Immature natural killer cell (primary cell): ENCODE results near the gene EMP3. TPM values are rescaled to one million over a fixed set of nuclear protein-coding genes. Genes with fewer than 3 reads are reported as not detected.
"Not testable (repeated sequence)": the region's sequence is repeated elsewhere in the genome, so short reads cannot be mapped to it uniquely, and the experiment has no call there.

ENCODE experiments used
- DNase-seq, 3 donors: peaks; one replicate each; pipeline ENCODE4 v3.0.0; 2022; ENCODE audit warnings: mixed read lengths in 1 of 3
- H3K27ac Mint-ChIP-seq, 6 donors: one replicate each; pipeline ENCODE4 v1.8.0; 2020; ENCODE audit warnings: mixed read lengths in 6 of 6, mild to moderate bottlenecking in 5 of 6, inconsistent platforms in 4 of 6, moderate library complexity in 3 of 6
- H3K27me3 Mint-ChIP-seq, 3 donors: one replicate each; pipeline ENCODE4 v1.8.0; 2020 to 2021; ENCODE audit warnings: low read depth in 3 of 3, mild to moderate bottlenecking in 3 of 3, mixed read lengths in 3 of 3, moderate library complexity in 3 of 3, inconsistent platforms in 1 of 3
- H3K36me3 Mint-ChIP-seq, 3 donors: one replicate each; pipeline ENCODE4 v1.8.0; 2020; ENCODE audit warnings: mixed read lengths in 3 of 3, inconsistent platforms in 2 of 3, mild to moderate bottlenecking in 2 of 3
- H3K4me1 Mint-ChIP-seq, 2 donors: one replicate each; pipeline ENCODE4 v1.8.0; 2020; ENCODE audit warnings: inconsistent platforms in 2 of 2, mild to moderate bottlenecking in 2 of 2, mixed read lengths in 2 of 2, moderate library complexity in 1 of 2
- H3K4me3 Mint-ChIP-seq, 5 donors: one replicate each; pipeline ENCODE4 v1.8.0; 2020; ENCODE audit warnings: mild to moderate bottlenecking in 5 of 5, mixed read lengths in 5 of 5, inconsistent platforms in 3 of 5, moderate library complexity in 3 of 5
- H3K9me3 Mint-ChIP-seq, 6 donors: one replicate each; pipeline ENCODE4 v1.8.0; 2020; ENCODE audit warnings: mild to moderate bottlenecking in 6 of 6, mixed read lengths in 6 of 6, inconsistent platforms in 4 of 6, moderate library complexity in 3 of 6
- polyA plus RNA-seq, 3 donors: library from polyadenylated mRNA; unstranded; fragments of 300-500 nt; fragmentation: Illumina TruSeq; gene quantifications; one replicate each; pipeline ENCODE4 v1.2.3, GENCODE V29; 2021

Gene EMP3
- polyA plus RNA-seq, 3 donors from 2014 or later = 994 to 1,311 (median 1,000) TPM

DNA sequence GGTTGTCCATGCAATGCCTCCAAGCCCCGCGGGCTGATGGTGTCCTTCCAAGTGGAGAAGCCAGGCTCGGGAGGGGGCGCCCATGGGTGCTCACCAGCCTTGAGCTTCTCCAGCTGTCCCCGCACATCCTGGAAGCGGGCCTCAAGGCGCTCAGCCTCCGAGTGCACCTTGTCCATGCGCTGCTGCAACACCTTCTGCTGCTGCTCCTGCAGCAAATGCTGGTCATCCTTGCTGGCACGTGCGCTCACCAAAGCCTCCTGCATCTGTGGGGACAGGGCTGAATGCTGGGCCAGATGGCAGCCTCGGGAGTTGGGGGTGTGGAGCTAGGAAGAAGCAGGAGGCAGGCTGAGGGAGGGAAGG is 22.8 kb upstream of the EMP3 start:
- Mint-ChIP-seq H3K27ac (no peak overlapping the region), H3K36me3 (peaks cover 0 to 5% (median 5%) of the 10 kb centered on the region in 3 donors), H3K9me3 (no peaks in the 10 kb centered on the region), H3K4me3 (no peak overlapping the region), H3K27me3 (peaks cover 0 to 2% (median 0%) of the 10 kb centered on the region in 3 donors), H3K4me1 (no peaks in the 10 kb centered on the region)
- no peak for DNase-seq

DNA sequence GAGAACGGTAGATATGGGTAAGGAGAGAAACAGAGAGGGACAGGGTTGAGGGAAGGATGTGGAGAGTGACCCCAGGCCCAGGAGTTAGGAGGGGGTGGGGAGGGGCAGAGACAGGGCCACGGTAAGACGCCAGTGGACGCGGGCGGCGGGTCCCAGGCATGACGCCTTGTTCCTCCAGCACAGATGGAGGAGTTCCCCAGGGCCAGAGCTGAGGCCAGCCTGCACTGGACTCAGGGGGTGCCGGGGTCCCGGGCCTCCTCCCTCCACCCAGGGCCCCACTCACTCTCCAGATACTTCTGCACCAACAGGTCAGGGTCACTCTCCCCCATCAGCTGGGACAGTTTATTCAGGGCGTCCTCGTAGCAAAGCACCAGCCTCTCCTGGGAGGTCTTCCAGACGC is 22.0 kb upstream of the EMP3 start:
- Mint-ChIP-seq H3K4me3 (no peak overlapping the region), H3K36me3 (peaks cover 0 to 9% (median 5%) of the 10 kb centered on the region in 3 donors), H3K4me1 (no peaks in the 10 kb centered on the region), H3K27ac (no peak overlapping the region), H3K27me3 (peaks cover 0 to 2% (median 0%) of the 10 kb centered on the region in 3 donors), H3K9me3 (no peaks in the 10 kb centered on the region)
- DNase-seq = no peak

DNA sequence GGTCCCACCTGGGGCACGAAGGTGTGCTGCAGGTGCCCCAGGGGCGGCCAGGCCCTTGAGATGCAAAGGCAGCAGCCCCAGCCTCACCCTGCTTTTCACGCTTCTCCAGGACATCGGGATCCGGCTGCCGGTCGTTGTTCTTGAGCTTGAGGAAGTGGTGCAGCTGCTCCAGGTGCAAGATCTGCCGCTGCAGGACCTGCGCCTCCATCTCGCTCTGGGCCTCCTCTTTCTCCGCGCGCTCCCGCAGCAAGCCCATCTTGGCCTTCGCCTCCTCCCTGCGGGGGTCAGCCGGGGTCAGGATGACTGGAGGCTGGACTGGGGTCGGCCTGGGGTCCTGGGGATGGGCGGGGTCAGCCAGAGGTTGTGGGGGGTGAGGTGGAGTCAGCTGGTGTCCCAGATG is 21.5 kb upstream of the EMP3 start:
- Mint-ChIP-seq H3K4me3 (no peak overlapping the region), H3K27me3 (peaks cover 0 to 2% (median 0%) of the 10 kb centered on the region in 3 donors), H3K9me3 (no peaks in the 10 kb centered on the region), H3K4me1 (no peaks in the 10 kb centered on the region), H3K36me3 (peaks cover 0 to 9% (median 5%) of the 10 kb centered on the region in 3 donors), H3K27ac (no peak overlapping the region)
- no peak for DNase-seq

DNA sequence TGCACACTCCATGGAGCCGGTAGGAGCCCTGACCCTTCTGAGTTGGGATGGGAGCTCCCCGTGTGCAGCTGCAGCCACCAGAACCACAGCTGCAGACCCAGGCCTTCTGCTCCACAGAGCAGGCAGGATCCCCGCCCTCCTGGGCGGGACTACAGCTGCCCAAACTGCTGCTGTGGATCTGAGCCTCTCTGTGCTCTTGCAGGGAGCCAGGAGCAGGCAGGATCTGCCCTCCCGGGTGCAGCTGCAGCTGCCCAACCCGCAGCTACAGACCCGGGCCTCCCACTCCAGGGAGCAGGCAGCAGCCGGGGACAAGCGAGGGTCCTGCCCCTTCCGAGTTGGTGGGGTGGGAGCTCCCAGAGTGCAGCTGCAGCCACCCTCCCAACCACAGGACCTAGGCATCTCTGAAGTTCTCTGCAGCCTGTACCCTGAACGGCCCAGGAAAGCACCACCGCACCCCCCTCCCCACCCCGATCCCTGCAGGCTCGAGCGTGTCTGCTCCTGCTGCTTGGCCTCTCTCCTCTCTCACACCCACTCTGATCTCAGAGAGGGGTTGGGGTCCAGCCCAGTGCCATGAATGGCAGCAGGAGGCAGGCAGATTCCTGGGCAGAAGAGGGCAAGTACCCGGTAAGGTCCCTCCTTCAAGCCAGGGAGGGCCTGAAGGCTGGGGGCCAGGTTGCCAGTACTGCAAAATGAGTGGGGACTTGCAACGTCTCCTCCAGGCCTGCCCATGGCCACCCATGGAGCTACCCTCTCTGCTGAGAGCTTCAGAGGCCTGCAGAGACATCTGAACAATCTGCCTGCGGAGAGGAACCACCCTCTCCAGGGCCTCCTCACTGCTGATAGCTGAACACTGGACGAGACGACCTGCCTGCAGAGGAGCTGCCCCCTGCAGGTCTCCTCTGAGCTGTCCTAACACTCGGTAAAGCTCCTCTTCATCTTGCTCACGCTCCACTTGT is 16.4 kb upstream of the EMP3 start:
- Mint-ChIP-seq H3K9me3 (no peaks in the 10 kb centered on the region), H3K36me3 (peaks cover 0 to 9% (median 5%) of the 10 kb centered on the region in 3 donors), H3K4me1 (no peaks in the 10 kb centered on the region), H3K4me3 (no peak overlapping the region), H3K27me3 (peaks cover 0 to 2% (median 0%) of the 10 kb centered on the region in 3 donors), H3K27ac (no peak overlapping the region)
- DNase-seq = no peak

DNA sequence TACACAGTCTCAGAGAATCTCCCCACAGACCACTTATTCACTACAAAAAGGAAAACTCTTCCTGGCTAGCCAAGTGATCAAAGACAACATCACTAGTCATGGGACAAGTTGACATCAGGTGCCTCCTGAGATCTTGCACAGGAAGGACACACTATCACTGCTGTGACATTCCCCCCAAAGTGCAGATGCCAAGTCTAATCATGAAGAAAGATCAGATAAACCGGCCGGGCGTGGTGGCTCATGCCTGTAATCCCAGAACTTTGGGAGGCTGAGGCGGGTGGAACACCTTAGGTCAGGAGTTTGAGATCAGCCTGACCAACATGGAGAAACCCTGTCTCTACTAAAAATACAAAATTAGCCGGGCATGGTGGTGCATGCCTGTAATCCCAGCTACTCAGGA is 15.6 kb upstream of the EMP3 start:
- not testable (repeated sequence) for H3K27me3 Mint-ChIP-seq, H3K9me3 Mint-ChIP-seq, H3K4me1 Mint-ChIP-seq, DNase-seq, H3K27ac Mint-ChIP-seq, H3K36me3 Mint-ChIP-seq, H3K4me3 Mint-ChIP-seq

DNA sequence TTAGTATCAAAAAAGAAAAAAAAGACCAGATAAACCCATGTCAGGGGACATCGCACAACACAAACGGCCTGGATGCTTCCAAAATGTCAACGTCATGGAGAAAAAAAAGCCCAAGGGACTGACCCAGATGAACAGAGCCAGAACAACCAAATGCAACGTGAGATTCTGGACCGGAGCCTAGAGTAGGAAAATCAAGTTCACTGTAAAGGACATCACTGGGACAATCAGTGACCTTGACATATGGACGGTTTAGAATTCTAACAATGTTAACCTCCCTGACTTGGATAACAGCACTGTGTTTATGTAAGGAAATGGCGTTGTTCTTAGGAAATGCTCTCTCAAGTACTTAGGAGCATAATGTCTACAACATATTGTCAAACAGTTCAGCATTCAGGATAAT is 15.1 kb upstream of the EMP3 start:
- DNase-seq = no peak
- Mint-ChIP-seq H3K27ac (no peak overlapping the region), H3K4me3 (no peak overlapping the region), H3K9me3 (no peaks in the 10 kb centered on the region), H3K27me3 (peaks cover 0 to 2% (median 0%) of the 10 kb centered on the region in 3 donors), H3K4me1 (no peaks in the 10 kb centered on the region), H3K36me3 (peaks cover 0 to 4% (median 0%) of the 10 kb centered on the region in 3 donors)

DNA sequence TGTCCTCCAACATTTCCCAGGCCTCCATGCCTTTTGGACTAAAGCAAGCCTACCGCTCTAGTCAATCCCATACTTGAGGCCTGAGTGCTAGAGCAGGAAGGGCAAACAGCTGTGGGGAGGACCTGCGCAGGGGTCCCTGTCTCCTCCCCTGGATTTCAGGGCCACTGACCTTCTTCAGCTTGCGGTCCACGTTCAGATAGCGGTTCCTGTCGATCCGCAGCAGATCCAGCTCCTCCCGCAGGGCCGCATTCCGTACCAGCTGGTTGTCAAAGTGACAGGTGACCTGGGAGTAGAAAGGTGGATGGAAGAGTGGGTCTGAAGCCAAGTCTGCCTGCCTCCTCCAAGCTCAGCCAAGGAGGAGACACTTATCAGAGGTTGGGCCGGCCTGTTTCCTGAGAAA is 14.0 kb upstream of the EMP3 start:
- Mint-ChIP-seq H3K9me3 (no peaks in the 10 kb centered on the region), H3K36me3 (peaks cover 0 to 4% (median 0%) of the 10 kb centered on the region in 3 donors), H3K4me3 (no peak overlapping the region), H3K27me3 (peaks cover 0 to 2% (median 0%) of the 10 kb centered on the region in 3 donors), H3K27ac (no peak overlapping the region), H3K4me1 (no peaks in the 10 kb centered on the region)
- DNase-seq = no peak

DNA sequence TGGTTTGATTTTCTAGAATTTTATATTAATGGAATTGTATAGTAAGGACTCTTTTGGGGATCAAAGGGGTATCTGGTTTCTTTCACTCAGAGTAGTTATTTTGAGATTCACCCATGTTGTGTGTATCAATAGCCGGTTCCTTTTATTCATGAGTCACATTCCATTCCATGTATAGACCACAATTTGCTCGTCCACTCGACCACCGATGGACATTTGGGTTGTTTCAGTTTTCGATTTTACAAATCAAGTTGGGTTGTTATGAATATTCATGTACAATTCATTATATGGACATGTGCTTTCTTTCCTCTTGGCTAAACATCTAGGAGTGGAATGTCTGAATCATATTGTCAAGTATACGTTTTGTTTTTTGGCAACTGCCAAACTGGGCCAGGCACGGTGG is 9.6 kb upstream of the EMP3 start:
- peaks cover 8 to 9% of the 10 kb centered on the region in 2 donors for H3K4me1 Mint-ChIP-seq
- no peaks in the 10 kb centered on the region for H3K36me3 Mint-ChIP-seq
- no peak overlapping the region for H3K4me3 Mint-ChIP-seq
- H3K9me3 Mint-ChIP-seq = no peaks in the 10 kb centered on the region
- peaks cover 0 to 2% (median 2%) of the 10 kb centered on the region in 3 donors for H3K27me3 Mint-ChIP-seq
- no peak for DNase-seq
- no peak overlapping the region for H3K27ac Mint-ChIP-seq

DNA sequence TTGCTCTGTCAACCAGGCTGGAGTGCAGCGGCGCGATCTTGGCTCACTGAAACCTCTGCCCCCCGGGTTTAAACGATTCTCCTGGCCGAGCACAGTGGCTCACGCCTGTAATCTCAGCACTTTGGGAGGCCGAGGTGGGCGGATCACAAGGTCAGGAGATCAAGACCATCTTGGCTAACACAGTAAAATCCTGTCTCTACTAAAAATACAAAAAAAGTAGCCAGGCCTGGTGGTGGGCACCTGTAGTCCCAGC is 7.7 kb upstream of the EMP3 start:
- not testable (repeated sequence) for H3K27ac Mint-ChIP-seq, H3K9me3 Mint-ChIP-seq, H3K36me3 Mint-ChIP-seq, H3K4me3 Mint-ChIP-seq, DNase-seq
- H3K27me3 Mint-ChIP-seq = peaks cover 13 to 18% (median 16%) of the 10 kb centered on the region in 3 donors
- H3K4me1 Mint-ChIP-seq = peaks cover 26% of the 10 kb centered on the region in 2 donors

DNA sequence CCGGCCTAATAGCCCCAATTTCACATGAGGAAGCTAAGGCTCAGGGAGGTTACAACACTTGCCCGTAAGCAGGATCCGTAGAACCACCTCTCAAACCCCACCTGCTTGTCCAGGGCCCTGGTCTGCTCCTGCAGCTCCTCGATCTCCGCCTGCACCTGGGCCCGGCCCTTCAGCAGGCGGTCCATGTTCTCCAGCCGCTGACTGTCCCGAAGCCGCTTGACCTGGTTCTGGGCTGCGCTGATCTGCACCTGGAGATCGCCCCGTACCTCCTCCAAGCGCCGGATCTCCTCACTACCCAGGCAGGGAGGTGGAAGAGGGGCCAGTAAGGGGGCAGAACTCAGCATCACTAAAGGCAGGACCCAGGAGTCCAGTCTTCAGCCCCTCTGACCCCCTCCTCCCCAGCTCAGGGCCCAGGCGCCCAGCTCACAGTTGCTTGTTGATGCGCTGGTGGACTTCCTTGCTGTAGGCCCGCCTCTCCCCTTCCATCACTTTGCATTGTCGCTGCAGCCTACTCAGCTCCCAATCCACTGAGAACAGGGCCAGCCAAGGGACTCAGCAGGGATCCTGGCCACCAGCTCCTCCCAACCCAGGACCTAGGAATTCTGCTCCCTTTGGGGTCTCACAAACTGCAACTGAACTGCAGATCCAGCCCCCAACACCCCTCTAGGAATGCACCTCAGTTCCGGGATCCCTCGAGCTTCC is 6.9 kb upstream of the EMP3 start:
- H3K27me3 Mint-ChIP-seq = peaks cover 13 to 19% (median 18%) of the 10 kb centered on the region in 3 donors
- no peak overlapping the region for H3K4me3 Mint-ChIP-seq
- peaks cover 34% of the 10 kb centered on the region in 2 donors for H3K4me1 Mint-ChIP-seq
- H3K9me3 Mint-ChIP-seq = no peaks in the 10 kb centered on the region
- no peaks in the 10 kb centered on the region for H3K36me3 Mint-ChIP-seq
- DNase-seq = no peak
- H3K27ac Mint-ChIP-seq = no peak overlapping the region

DNA sequence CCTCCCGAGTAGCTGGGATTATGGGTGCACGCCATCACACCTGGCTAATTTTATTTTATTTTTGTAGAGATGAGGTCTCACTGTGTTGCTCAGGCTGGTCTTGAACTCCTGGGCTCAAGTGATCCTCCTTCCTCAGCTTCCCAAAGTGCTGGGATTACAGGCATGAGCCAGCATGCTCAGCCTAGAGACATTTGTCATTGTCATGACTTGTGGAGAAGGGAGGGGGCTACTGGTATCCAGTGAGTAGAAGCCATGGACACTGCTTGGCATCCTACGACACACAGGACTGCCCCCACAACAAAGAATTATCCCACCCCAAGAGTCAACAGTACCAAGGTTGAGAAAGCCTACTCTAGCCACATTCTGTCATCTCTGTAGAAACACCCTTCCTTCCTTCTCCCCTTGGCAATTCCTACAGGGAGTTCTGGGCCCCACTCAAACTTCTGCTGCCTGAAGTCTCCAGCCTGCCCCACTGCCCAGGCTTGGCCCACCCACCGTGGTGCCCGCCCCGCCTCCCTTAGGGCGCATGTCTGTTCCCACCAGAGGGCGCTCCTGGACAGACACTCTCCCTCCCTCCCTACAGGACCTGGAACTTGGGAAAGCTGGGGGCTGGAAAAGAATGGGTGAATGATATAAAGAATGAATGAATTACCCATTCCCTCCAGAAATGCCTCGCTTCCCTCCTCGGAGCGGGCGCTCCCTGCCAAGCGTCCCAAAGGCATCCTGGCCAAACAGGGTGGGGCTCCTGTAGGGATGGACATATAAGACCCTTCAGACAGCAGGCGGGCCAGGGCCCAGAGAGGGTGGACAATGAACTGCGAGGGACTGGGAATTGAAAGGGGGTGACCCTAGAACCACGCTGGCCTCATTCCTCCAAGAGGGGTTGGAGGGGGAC is 5.5 kb upstream of the EMP3 start:
- Mint-ChIP-seq H3K4me3 (peak overlapping the region in 4 of 5 donors; percentile 55 to 97 (median 92)), H3K27me3 (peaks cover 10 to 21% (median 19%) of the 10 kb centered on the region in 3 donors), H3K9me3 (no peaks in the 10 kb centered on the region), H3K27ac (peak overlapping the region; percentile 96 to 100 (median 99)), H3K4me1 (peaks cover 48 to 49% of the 10 kb centered on the region in 2 donors), H3K36me3 (peaks cover 0 to 4% (median 0%) of the 10 kb centered on the region in 3 donors)
- peak; percentile 78 to 80 (median 80) for DNase-seq

DNA sequence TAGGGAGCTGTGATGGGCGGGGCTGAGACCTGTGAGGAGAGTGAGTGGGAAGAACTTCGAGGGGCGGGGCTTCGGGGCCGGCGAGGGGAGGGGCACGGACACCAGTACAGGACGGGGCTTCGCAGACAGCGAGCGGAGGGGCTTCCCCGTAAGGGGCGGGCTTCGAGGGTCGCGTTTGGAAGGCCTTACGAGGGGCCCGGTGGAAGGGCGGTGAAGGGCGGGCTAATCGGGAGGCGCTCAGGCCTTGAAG is 4.1 kb upstream of the EMP3 start:
- Mint-ChIP-seq H3K4me1 (peaks cover 62 to 63% of the 10 kb centered on the region in 2 donors), H3K4me3 (peak overlapping the region; percentile 92 to 98 (median 94)), H3K9me3 (no peaks in the 10 kb centered on the region)

DNA sequence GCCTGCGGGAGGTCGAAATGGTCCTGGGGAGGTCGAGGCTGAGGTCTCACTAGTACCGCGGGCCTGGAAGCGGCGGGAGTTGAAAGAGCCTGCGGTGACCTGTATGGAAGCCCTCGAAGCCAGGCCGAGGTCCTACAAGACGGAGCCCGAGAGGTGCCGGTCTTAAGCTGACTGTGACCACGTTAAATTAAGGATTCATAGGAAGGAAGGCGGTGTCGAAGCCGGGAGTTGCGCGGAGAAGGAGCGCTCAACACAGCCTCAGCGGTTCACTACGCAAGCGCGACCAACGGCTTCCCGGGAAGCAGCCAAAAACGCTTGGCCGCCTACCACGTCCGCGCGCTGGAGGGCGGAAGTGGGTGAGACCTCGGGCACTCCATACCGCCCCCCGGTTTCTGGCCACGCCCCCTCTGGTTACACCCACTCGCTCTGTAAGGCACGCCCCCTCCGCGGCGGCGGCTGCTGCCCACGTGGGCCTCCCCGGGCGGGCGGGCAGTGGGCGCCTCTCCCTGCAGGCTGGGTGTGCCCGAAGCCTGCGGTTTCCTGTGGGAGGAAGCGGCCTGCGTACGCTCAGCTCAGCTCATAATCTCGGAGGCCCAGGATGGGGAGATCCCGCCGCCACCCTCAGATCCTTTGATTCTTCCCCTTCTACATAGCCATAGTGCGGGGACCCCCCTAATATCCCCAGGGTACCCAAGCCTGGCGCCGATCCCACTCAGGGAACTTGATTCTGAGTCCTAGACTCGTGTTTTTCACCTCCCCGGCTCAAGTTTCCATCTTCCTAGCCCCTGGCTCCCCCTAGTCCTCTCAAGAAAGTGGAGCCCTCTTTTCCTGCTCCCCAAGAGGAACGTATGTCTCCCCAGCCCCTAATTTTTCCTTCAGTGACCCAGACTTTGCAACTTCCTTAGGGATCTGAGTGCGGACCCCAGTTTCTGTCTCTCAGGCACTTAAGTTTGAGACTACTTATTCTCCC is 3.4 kb upstream of the EMP3 start:
- peak overlapping the region; percentile 98 to 100 (median 99) for H3K27ac Mint-ChIP-seq
- H3K27me3 Mint-ChIP-seq = peaks cover 20 to 25% (median 23%) of the 10 kb centered on the region in 3 donors
- H3K4me1 Mint-ChIP-seq = peaks cover 68% of the 10 kb centered on the region in 2 donors
- H3K36me3 Mint-ChIP-seq = peaks cover 0 to 4% (median 4%) of the 10 kb centered on the region in 3 donors
- no peaks in the 10 kb centered on the region for H3K9me3 Mint-ChIP-seq
- DNase-seq = peak; percentile 100
- peak overlapping the region; percentile 92 to 98 (median 94) for H3K4me3 Mint-ChIP-seq

More for the DNA sequence above, 4.1 kb upstream of the EMP3 start:
- Mint-ChIP-seq H3K36me3 (peaks cover 0 to 4% (median 4%) of the 10 kb centered on the region in 3 donors), H3K27ac (peak overlapping the region; percentile 96 to 100 (median 99)), H3K27me3 (peaks cover 20 to 25% (median 23%) of the 10 kb centered on the region in 3 donors)
- DNase-seq = peak; percentile 90 to 91 (median 91)
